ENCODE data around the gene SLC6A2. TPM values are rescaled to one million over a fixed set of nuclear protein-coding genes. Genes with fewer than 3 reads are reported as not detected.

Gene SLC6A2
- total RNA-seq, 1 donor from 2014 or later: not detected

DNA sequence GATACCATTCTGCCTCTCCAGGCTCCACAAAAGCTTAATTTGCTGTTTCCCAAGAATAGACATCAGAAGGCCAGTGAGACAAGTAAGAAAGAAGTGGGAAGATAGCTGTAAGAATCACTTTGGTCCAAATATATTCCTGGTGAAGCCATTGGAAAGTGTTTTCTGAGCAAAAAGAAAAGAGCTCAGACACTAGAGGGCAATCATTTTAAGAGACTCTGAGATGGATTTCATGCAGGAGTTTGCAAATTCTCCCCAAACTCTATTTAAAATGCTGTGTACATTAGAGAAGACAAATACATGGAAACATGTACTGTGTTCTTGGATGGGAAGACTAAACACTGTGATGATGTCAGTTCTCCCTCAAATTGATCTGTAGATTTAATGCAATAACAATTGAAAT, 8.0 kb upstream of the SLC6A2 start:
- no peak overlapping the region for H3K27ac ChIP-seq
- peaks cover 16% of the 10 kb centered on the region for H3K27me3 ChIP-seq
- no peaks in the 10 kb centered on the region for H3K4me1 ChIP-seq
- DNase-seq: no peak
- ATAC-seq: no peak
- no peak overlapping the region for H3K4me3 ChIP-seq
- no peaks in the 10 kb centered on the region for H3K9me3 ChIP-seq
- H3K36me3 ChIP-seq: no peaks in the 10 kb centered on the region
- intact Hi-C loops (cut with DNase I): no loop called here
- TF ChIP-seq, protein P1, sequence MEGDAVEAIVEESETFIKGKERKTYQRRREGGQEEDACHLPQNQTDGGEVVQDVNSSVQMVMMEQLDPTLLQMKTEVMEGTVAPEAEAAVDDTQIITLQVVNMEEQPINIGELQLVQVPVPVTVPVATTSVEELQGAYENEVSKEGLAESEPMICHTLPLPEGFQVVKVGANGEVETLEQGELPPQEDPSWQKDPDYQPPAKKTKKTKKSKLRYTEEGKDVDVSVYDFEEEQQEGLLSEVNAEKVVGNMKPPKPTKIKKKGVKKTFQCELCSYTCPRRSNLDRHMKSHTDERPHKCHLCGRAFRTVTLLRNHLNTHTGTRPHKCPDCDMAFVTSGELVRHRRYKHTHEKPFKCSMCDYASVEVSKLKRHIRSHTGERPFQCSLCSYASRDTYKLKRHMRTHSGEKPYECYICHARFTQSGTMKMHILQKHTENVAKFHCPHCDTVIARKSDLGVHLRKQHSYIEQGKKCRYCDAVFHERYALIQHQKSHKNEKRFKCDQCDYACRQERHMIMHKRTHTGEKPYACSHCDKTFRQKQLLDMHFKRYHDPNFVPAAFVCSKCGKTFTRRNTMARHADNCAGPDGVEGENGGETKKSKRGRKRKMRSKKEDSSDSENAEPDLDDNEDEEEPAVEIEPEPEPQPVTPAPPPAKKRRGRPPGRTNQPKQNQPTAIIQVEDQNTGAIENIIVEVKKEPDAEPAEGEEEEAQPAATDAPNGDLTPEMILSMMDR (IDR thresholded peaks at IDR 0.05): no peak

DNA sequence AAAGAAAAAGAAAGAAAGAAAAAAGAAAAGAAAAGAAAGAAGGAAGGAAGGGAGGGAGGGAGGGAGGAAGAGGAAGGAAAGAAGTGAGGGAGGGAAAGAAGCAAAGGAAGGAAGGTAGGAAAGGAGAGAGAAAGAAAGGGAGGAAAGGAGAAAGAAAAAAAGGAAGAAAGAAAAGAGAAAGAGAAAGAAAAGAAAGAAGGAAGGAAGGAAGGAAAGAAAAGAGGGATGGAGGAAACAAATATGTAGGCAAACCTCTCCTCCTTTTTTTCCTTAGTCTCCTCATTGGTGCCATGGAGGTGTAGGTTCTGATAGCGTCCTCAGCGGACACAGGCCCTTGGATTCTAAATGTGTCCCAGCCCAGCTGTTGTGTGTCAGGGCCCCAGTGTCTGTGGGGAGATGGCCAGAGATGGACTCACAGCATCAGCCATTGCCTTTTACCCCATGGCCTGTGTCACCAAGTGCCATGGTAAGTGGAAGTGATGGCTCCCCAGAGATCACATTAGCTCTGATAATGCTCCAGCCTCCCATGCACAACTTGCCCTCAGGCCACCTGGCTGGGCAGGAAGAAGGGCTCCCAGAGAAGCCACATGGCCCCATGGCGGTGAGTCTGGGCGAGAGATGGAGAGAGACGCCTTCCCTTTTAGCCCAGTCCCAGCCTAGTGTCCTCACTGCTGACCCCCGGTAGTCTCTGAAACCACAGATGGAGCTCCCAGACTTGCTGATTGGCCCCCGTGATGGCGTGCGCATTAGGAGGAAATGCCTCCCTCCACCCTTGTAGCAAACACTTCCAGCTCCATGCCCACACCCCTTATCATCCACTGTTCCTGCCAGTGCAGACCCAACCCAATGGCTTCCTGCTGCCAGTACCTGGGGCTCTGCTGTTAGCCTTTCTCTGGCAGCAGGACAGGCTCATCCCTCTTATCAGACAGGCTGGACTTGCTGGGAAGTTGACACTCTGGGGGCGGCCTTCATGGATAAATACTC, 3.7 kb upstream of the SLC6A2 start:
- Histone ChIP-seq H3K36me3 (no peaks in the 10 kb centered on the region), H3K27ac (no peak overlapping the region), H3K4me1 (peaks cover 4% of the 10 kb centered on the region), H3K27me3 (peaks cover 59% of the 10 kb centered on the region), H3K9me3 (no peaks in the 10 kb centered on the region), H3K4me3 (no peak overlapping the region)
- ATAC-seq (no peak), DNase-seq (no peak)
- TF ChIP-seq, protein P1 (IDR thresholded peaks at IDR 0.05): no peak
- intact Hi-C loops (cut with DNase I): no loop called here

DNA sequence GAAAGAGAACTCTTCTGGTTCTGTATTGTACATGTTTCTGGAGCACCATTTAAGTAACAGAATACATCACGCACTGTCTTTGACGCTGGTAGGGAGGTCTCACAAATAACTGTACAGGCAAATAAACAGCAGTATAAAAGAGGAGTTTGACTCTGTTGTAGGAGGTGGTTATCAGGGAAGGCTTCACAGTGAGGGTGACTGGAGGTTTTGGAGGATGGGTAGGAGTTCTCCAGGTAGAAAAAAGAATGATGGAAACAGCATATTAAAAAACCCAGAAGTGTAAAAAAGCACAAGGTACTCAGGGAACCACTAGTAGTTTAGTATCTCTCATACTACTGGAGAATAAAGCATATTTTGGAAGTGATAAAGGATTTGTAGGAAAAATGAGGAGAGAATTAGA, 2.7 kb upstream of the SLC6A2 start:
- H3K4me3 ChIP-seq: no peak overlapping the region
- intact Hi-C loops (cut with DNase I): no loop called here
- no peak for ATAC-seq
- no peaks in the 10 kb centered on the region for H3K9me3 ChIP-seq
- peaks cover 67% of the 10 kb centered on the region for H3K27me3 ChIP-seq
- TF ChIP-seq, protein P1 (IDR thresholded peaks at IDR 0.05): no peak
- H3K36me3 ChIP-seq: no peaks in the 10 kb centered on the region
- no peak for DNase-seq
- H3K4me1 ChIP-seq: peaks cover 4% of the 10 kb centered on the region
- H3K27ac ChIP-seq: no peak overlapping the region

DNA sequence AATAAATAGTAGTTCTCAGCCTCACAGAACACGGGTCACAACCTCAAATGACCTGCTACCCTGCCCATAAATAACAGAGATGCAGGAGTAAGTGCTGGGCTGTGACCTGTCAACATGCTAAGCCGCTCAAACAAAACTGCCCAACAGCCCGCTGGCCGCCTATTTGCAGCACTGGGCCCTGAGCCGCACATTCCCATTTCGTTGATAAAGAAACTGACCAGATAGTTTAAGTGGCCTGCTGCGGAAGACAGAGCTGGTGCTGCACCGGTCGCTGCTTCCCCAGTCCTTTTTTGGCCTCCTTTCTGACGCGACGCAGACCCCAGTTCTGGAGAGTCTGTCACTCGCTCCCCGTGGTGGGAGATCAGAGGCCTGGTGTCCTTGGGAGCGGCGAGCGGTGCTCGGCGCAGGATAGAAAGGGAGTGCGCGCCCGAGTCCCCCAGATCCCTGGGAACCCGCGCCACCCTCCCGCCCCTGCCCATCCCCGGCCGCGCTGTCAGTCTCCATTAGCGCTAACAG, 349 bp upstream of the SLC6A2 start:
- Histone ChIP-seq H3K4me1 (peaks cover 4% of the 10 kb centered on the region), H3K27me3 (peaks cover 72% of the 10 kb centered on the region), H3K4me3 (no peak overlapping the region), H3K27ac (no peak overlapping the region), H3K9me3 (no peaks in the 10 kb centered on the region), H3K36me3 (no peaks in the 10 kb centered on the region)
- intact Hi-C loops (cut with DNase I): no loop called here
- DNase-seq: no peak
- ATAC-seq: no peak
- TF ChIP-seq, protein P1 (IDR thresholded peaks at IDR 0.05): no peak

DNA sequence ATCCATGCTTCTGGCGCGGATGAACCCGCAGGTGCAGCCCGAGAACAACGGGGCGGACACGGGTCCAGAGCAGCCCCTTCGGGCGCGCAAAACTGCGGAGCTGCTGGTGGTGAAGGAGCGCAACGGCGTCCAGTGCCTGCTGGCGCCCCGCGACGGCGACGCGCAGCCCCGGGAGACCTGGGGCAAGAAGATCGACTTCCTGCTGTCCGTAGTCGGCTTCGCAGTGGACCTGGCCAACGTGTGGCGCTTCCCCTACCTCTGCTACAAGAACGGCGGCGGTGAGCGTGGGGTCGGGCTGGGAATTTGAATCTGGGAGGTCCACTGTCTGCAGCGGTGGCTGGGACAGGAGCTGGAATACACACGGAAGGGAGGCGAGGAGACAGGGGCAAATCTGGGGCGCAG, 904 bp downstream of the SLC6A2 start:
- TF ChIP-seq, protein P1 (IDR thresholded peaks at IDR 0.05): no peak
- DNase-seq (no peak), ATAC-seq (no peak)
- H3K27ac ChIP-seq: no peak overlapping the region
- H3K9me3 ChIP-seq: no peaks in the 10 kb centered on the region
- H3K4me1 ChIP-seq: peaks cover 4% of the 10 kb centered on the region
- H3K27me3 ChIP-seq: peaks cover 67% of the 10 kb centered on the region
- H3K36me3 ChIP-seq: no peaks in the 10 kb centered on the region
- no peak overlapping the region for H3K4me3 ChIP-seq
- intact Hi-C loops (cut with DNase I): no loop called here
